Mucosa of stomach (tissue), 1 donor: ENCODE results near the gene EIF4E2.

Source experiments
- H3K27me3 ChIP-seq: one replicate; pipeline ENCODE4 v1.7.0; 2013; ENCODE audit warnings: mild to moderate bottlenecking, low read length; ENCODE audit not compliant: control insufficient read depth, insufficient read depth
- H3K36me3 ChIP-seq: one replicate; pipeline ENCODE4 v1.7.0; 2013; ENCODE audit warnings: low read length; ENCODE audit not compliant: control insufficient read depth, insufficient read depth
- H3K4me1 ChIP-seq: one replicate; pipeline ENCODE4 v1.7.0; 2013; ENCODE audit warnings: mild to moderate bottlenecking, low read length; ENCODE audit not compliant: control insufficient read depth, insufficient read depth
- H3K4me3 ChIP-seq: one replicate; pipeline ENCODE4 v1.7.0; 2013; ENCODE audit warnings: low read length
- H3K9ac ChIP-seq: one replicate; pipeline ENCODE4 v1.7.0; 2013; ENCODE audit warnings: mild to moderate bottlenecking, low read length, moderate library complexity
- H3K9me3 ChIP-seq: one replicate; pipeline ENCODE4 v1.7.0; 2013; ENCODE audit warnings: mild to moderate bottlenecking, low read length, moderate library complexity; ENCODE audit not compliant: control insufficient read depth
- donor health status: Pancreatic carcinoma.

The EIF4E2 gene

DNA sequence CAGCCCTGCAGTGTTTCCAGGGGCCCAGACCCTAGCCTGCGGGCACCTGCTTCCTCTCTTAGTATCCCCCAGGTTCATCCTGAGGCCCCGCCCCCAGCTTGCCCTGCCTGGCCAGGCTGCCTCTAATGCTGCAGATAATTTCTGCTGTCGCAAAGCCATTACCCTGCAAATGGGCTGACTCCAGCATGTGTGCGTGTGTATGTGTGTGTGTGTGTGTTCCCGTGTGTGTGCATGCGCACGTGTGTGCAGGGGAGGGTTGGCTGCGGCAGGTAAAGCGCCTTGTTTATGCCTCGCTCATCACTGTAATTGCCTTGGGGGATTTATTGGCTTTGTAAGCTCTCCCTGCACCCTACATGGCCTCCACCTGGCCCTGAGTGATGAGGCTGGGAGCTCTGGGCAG is 37.9 kb upstream of the EIF4E2 start:
- H3K9me3 ChIP-seq = no peaks in the 10 kb centered on the region

DNA sequence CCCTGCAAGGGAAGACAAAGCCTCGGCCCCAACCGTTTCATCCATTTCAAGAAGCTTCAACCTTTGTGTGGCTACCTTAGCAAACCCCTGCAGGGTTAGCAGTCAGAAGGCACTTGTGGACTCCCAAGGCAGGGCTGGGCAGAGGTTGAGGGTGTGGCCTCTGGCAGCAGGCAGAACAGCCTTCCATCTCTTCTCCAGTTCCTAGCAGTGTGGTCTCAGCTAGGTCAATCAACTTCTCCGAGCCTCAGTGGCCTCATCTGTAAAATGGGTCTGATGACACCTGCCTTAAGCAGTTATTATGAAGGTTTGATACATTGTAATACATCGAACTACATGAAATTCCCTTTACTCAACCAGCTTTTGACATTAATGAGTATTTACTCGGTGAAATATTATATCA is 37.1 kb upstream of the EIF4E2 start:
- peaks cover 16% of the 10 kb centered on the region for H3K27me3 ChIP-seq

More for the DNA sequence above, 37.9 kb upstream of the EIF4E2 start:
- no peaks in the 10 kb centered on the region for H3K36me3 ChIP-seq
- H3K4me1 ChIP-seq = no peaks in the 10 kb centered on the region
- no peak overlapping the region for H3K4me3 ChIP-seq
- H3K9ac ChIP-seq = no peak overlapping the region
- H3K27me3 ChIP-seq = peaks cover 16% of the 10 kb centered on the region

DNA sequence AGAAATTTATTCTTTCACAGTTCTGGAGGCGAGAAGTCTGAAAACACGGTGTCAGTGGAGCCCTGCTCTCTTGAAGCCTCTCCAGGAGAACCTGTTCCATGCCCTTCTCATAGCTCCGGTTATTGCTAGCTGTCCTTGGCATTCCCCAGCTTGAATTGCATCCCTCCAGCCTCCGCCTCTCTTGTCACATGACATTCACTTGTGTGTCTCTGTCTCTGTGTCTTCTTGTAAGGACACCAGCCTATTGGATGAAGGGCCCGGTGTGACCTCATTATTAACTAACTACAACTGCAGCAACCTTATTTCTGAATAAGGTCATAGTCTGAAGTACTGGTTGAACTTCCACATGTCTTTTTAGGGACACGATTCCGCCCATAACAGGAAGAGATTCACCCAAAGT is 34.9 kb upstream of the EIF4E2 start:
- Histone ChIP-seq H3K9ac (no peak overlapping the region), H3K9me3 (no peaks in the 10 kb centered on the region), H3K27me3 (peaks cover 16% of the 10 kb centered on the region), H3K4me3 (no peak overlapping the region), H3K36me3 (no peaks in the 10 kb centered on the region), H3K4me1 (no peaks in the 10 kb centered on the region)

More for the DNA sequence above, 37.1 kb upstream of the EIF4E2 start:
- Histone ChIP-seq H3K9me3 (no peaks in the 10 kb centered on the region), H3K36me3 (no peaks in the 10 kb centered on the region), H3K4me3 (no peak overlapping the region), H3K9ac (no peak overlapping the region), H3K4me1 (no peaks in the 10 kb centered on the region)

DNA sequence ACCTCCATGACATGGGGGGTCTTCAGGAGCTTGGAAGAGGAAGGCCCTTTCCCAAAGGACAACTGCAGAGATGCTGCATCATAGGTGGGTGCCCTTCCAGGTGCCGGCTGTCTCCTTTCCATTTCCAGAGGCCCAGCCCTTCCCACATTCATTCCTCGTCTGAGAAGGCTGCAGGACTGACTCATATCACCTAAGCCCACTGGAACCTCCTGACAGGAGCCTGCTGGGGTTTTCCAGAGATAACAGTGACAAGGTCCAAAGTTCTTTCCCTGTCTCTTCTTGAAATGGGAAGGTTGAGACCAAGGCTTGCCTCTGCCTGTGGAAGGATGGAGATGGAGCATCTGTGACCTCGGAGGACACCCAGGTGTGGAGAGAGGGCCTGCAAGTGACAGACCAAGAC is 33.9 kb upstream of the EIF4E2 start:
- Histone ChIP-seq H3K27me3 (peaks cover 17% of the 10 kb centered on the region), H3K36me3 (no peaks in the 10 kb centered on the region), H3K9me3 (no peaks in the 10 kb centered on the region), H3K9ac (no peak overlapping the region), H3K4me1 (no peaks in the 10 kb centered on the region), H3K4me3 (no peak overlapping the region)

DNA sequence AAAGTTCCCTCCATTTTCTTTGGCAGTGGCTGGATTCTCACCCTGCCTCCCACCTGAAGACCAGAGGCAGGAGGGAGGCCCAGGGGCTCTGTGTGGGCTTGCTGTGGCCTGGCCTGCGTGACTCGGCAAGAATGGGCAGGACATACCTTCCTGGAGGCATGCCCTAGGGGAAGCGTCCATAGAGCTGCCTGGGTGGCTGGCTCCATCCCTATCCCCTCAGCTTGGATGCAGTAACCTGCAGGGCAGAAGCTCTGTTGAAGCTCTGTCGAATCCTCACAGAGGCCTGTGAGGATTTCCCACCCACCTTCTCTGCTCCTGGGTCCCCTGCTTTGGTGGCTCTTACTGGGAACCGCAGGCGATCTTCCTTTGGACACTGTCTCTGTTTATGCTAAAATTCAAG is 31.6 kb upstream of the EIF4E2 start:
- Histone ChIP-seq H3K36me3 (no peaks in the 10 kb centered on the region), H3K4me3 (no peak overlapping the region), H3K4me1 (peaks cover 6% of the 10 kb centered on the region), H3K27me3 (peaks cover 29% of the 10 kb centered on the region), H3K9ac (no peak overlapping the region), H3K9me3 (no peaks in the 10 kb centered on the region)

DNA sequence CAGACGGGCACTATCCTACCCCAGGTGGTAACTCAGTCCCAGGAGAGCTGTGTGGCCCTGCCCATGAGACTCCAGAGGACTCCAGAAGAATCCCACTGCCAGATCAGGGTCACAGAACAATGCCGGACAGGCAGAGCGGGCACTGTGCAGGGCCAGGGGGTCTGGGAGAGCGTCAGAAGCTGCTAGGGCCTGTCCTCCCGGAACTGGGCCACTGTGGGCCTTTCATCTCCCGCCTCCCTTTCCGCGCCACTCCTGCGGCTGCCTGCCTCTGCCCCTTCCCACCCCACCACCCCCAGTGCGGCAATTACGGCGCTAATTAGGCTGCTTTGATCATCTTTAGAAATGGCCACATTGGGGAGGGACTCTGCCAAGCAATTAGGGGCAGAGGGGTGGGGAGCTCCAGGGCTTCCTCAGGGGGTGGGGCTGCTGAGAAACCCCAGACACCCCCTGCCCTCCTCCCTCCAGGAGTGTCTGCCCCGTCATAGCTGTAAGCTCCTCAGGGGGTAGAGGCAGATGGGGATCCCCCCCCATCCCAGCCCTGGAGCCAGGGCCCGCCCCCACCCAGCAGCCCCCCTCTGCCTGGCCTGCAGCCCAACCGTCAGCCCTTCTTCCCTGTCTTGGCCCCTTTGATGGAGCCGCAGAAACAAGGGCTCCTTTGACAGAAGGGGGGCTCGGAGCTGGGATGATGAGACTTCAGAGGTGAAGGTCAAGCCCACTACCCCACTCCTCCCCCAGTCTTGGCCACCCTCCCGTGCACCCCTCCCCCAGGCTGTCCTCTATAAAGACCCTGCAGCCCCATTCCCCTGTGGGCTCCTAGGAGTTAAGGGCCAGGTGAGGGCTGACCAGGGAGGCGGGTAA is 30.7 kb upstream of the EIF4E2 start, which contains the start of gene PRSS56:
TSS of gene PRSS56 (plus strand) at position 808 of the 858 bp plus-strand sequence. CDS start 211 bp downstream, outside the sequence.
- Histone ChIP-seq H3K27me3 (peaks cover 38% of the 10 kb centered on the region), H3K4me1 (peaks cover 12% of the 10 kb centered on the region), H3K4me3 (no peak within 1 kb of the TSS), H3K9me3 (no peaks in the 10 kb centered on the region), H3K9ac (no peak within 1 kb of the TSS), H3K36me3 (no peaks in the 10 kb centered on the region)

DNA sequence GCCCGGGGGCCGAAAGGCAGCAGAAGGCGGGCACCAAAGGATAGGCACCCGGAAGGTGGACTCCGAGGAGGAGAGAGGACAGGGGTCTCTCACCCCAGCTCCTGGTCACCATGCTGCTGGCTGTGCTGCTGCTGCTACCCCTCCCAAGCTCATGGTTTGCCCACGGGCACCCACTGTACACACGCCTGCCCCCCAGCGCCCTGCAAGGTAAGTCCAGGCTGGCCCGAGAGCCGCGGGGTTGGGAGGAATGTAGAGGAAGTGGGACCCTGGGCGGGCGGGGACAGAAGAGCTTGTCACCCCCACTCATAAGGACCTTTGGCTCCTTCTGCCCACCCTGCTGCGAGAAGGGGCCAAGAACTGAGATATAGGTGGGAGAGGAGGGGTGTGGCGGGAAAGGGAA is 30.0 kb upstream of the EIF4E2 start:
- Histone ChIP-seq H3K36me3 (no peaks in the 10 kb centered on the region), H3K4me1 (peaks cover 12% of the 10 kb centered on the region), H3K9ac (no peak overlapping the region), H3K9me3 (no peaks in the 10 kb centered on the region), H3K4me3 (no peak overlapping the region), H3K27me3 (peaks cover 45% of the 10 kb centered on the region)

DNA sequence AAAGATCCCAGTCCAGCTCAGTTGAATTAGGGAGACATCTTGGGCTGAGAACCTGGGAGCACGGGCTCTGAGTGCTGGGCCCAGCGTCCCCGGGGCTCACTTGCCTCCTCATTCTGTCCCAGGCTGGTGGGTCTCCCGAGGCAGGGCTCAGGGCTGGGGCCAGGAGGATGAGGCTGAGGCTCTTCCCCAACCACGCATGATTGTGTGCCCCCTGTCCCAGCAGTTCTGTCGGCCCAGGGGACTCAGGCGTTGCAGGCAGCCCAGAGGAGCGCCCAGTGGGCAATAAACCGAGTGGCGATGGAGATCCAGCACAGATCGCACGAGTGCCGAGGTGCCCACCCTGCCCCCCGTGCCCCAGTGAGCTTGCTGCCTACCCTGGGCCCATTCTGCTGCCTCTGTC is 29.4 kb upstream of the EIF4E2 start:
- peaks cover 47% of the 10 kb centered on the region for H3K27me3 ChIP-seq
- H3K4me3 ChIP-seq = no peak overlapping the region
- peaks cover 12% of the 10 kb centered on the region for H3K4me1 ChIP-seq
- H3K9me3 ChIP-seq = no peaks in the 10 kb centered on the region
- H3K9ac ChIP-seq = no peak overlapping the region
- H3K36me3 ChIP-seq = no peaks in the 10 kb centered on the region

DNA sequence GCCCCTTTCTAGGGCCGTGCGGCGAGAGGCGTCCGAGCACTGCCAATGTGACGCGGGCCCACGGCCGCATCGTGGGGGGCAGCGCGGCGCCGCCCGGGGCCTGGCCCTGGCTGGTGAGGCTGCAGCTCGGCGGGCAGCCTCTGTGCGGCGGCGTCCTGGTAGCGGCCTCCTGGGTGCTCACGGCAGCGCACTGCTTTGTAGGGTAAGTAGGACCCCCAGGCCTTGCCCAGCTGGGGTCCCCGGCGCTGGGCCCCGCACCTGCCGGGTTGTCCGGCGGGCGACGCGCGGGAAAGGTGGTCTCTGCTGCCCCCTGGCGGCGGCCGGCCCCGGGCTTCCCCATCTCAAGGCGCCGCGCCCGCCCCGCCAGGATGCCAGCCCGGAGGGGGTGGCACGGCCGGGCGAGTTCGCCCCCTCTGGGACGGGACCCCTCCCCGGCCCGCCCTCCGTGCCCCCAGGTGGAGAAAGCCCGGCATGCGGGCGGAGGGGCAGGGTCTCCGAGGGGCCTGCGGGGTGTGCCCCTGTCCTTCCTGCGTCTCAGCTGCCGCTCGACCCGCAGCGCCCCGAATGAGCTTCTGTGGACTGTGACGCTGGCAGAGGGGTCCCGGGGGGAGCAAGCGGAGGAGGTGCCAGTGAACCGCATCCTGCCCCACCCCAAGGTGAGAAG is 28.4 kb upstream of the EIF4E2 start:
- Histone ChIP-seq H3K4me1 (peaks cover 12% of the 10 kb centered on the region), H3K4me3 (no peak overlapping the region), H3K9ac (no peak overlapping the region), H3K9me3 (no peaks in the 10 kb centered on the region), H3K36me3 (no peaks in the 10 kb centered on the region), H3K27me3 (peaks cover 50% of the 10 kb centered on the region)

DNA sequence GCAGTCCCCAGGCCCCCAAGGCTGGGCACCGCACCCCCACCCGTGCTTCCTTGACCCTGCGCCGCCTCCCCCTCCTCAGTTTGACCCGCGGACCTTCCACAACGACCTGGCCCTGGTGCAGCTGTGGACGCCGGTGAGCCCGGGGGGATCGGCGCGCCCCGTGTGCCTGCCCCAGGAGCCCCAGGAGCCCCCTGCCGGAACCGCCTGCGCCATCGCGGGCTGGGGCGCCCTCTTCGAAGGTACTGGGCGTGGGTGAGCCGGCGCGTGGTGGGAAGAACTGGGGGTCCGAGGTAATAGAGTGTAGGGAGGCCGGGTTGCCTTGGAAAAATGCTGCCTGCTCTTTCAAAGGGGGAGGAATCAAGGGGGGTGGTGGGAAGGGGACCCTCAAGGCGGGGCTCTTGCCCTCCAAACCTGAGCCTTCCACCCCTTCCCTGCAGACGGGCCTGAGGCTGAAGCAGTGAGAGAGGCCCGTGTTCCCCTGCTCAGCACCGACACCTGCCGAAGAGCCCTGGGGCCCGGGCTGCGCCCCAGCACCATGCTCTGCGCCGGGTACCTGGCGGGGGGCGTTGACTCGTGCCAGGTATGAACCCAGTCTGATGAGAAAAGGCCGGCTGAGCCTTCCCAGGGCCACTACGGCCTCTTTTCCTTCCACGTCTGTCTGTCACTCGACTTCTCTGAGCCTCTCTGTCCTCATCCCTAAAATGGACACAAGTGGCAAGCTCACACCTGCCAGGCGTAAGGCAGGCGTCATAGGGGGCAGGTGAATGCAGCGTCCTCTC is 27.7 kb upstream of the EIF4E2 start:
- Histone ChIP-seq H3K27me3 (peaks cover 50% of the 10 kb centered on the region), H3K4me1 (peaks cover 12% of the 10 kb centered on the region), H3K4me3 (no peak overlapping the region), H3K9me3 (no peaks in the 10 kb centered on the region), H3K36me3 (no peaks in the 10 kb centered on the region), H3K9ac (no peak overlapping the region)

DNA sequence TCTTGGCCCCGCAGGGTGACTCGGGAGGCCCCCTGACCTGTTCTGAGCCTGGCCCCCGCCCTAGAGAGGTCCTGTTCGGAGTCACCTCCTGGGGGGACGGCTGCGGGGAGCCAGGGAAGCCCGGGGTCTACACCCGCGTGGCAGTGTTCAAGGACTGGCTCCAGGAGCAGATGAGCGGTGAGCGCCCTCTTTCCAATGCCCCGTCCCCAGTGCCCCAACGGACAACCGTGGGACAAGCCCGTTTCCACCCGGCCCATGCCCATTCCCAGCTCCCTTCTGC is 27.1 kb upstream of the EIF4E2 start:
- Histone ChIP-seq H3K4me1 (peaks cover 12% of the 10 kb centered on the region), H3K27me3 (peaks cover 50% of the 10 kb centered on the region)

More for the DNA sequence above, 27.1 kb upstream of the EIF4E2 start:
- Histone ChIP-seq H3K36me3 (no peaks in the 10 kb centered on the region), H3K9me3 (no peaks in the 10 kb centered on the region), H3K9ac (no peak overlapping the region), H3K4me3 (no peak overlapping the region)
